ENCODE results near the gene BICD1.
A peak's percentile ranks its signal among the peaks of the same experiment; 100 is the strongest.
"Not testable (repeated sequence)": the region's sequence is repeated elsewhere in the genome, so short reads cannot be mapped to it uniquely, and the experiment has no call there.

BICD1 gene

GRCh38 chr12:32248441-32249140 is 141.9 kb downstream of the BICD1 start:
- DNase-seq (ENCODE audit: low read depth in 2 of 2): no peak

- DNase-seq (ENCODE audit: low read depth in 2 of 2): no peak
Measured at GRCh38 chr12:32249777-32250176, 143.1 kb downstream of the BICD1 start.

DNA sequence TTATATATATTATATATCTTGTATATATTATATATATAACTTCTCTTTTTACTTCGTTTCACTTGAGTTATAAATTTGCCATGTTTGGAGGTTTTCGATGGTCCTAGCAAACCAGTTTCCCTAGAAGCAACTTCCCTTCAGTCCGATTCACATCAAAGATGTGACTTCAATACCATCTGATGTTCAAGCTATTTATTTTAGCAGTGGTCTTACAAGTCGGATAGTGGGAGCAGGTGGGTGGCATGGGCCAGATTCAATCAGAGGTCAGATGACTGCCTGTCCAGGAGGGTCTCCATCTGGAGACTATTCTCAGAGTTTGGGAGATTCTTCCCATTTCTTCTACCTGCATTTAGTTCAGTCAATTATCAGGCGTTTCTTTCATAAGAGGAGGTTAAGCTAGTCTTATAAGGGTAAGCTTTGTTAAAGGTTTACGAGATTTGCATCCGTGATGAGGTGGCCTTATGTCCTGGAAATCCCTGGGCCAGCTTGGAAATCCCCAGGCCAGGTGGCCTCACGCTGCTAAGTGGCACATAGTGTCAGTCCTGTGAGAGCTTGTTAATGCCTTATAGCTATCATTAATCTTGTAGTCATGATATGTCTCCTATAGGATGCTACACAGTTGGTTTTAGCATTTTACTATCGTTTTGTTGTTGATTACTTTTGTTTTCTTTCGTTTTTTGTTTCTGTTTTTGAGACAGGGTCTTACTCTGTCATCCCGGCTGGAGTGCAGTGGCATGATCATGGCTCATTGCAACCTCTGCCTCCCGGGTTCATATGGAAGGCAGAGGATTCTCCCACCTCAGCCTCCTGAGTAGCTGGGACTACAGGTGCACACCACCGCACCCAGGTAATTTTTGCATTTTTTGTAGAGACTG is 145.8 kb downstream of the BICD1 start:
- no peak for DNase-seq (ENCODE audit: low read depth in 2 of 2)

GRCh38 chr12:32253154-32253790 is 146.6 kb downstream of the BICD1 start:
- no peak for DNase-seq (ENCODE audit: low read depth in 2 of 2)

- DNase-seq (ENCODE audit: low read depth in 2 of 2): no peak
Measured at GRCh38 chr12:32254260-32254956, 147.8 kb downstream of the BICD1 start.

GRCh38 chr12:32255588-32255987 is 148.9 kb downstream of the BICD1 start:
- DNase-seq (ENCODE audit: low read depth in 2 of 2): no peak

DNA sequence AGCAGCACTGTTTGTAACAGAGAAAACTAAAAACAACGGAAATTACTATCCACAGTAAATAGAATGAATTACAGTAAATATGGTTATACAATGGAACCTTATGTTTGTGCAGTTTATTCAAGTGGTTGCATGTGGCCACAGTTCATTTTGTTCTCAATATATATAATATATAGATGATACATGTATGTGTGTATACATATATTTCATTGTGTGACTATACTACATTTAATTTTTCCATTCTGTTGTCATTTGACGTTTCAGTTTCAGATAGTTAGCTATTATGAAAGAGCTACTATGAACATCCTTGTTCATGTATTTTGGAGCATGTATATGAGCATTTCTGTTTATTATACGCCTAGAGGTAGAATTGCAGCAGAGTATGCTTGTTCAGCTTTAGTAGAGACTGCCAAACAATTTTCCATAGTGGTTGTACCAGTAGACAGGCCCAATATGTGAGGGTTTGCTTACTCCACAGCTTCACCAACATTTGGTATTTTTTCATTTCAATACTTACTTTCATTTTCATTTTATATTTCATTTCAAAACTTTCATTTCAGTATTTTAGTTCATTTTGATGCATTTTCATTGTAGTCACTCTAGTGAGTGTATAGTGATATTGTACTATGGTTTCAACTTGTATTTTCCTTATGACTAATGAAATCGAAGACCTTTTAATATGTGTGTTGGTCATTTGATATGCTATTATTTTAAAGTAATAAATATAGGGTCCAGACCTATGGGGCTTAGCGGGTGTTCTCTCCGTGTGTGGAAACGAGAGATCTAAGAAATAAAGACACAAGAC is 151.2 kb downstream of the BICD1 start:
- DNase-seq (ENCODE audit: low read depth in 2 of 2): no peak

GRCh38 chr12:32260696-32261095 is 154.0 kb downstream of the BICD1 start:
- no peak for DNase-seq (ENCODE audit: low read depth in 2 of 2)

DNA sequence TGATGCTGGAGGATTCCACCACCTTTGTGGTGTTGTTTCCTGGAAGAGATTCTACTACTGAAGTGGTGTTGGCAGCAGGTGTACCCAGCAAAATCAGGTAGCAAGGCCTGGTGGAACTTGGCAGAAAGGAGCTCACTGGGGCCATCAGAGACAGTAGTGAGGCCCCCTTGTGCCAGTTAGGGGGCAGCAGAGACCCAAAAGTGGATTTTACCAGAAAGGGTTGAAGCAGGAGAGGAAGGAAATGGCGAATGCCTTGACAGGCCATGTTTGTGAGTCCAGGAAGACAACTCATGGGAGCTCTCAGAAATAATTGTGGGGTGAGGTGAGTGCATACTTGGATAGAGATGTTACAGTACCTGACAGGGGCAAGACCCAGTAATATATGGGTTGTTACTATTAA is 155.0 kb downstream of the BICD1 start:
- DNase-seq (ENCODE audit: low read depth in 2 of 2): no peak

GRCh38 chr12:32264961-32265360 is 158.3 kb downstream of the BICD1 start:
- DNase-seq (ENCODE audit: low read depth in 2 of 2): no peak

- DNase-seq (ENCODE audit: low read depth in 2 of 2): no peak
Measured at GRCh38 chr12:32265456-32265855, 158.8 kb downstream of the BICD1 start.

DNA sequence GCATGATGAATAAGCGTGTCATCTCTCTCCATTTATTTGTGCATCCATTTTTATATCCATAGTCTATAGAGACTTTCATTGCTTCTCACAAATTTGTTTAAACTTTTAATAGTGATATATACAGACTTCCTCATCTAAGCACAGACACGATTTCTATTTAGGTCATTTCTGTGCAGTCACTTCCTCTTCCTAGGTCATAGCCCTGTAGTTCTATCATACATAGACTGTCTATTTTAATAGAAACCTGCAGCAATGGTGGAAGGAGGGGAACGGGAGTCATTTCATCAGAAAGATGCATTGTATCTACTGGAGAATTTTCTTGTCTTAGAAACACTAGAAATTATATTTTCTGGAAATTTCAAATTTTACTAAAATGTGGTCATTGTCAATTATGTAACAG is 159.3 kb downstream of the BICD1 start:
- no peak for DNase-seq (ENCODE audit: low read depth in 2 of 2)

DNA sequence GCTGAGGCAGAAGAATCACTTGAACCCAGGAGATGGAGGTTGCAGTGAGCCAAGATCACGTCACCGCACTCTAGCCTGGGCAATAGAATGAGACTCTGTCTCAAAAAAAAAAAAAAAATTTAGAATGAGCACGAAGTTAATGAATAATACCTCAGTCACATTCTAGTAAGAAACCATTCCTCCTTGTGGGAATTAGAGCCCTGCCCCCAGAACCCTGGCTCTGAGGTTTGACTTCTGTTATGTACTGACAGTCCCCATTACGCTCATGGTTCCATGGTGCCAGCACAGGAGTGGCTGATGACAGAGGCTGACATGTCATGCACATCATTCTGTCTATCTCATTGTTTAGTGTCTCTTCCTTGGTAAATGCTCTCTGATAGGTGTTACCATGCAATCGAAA is 160.1 kb downstream of the BICD1 start:
- DNase-seq (ENCODE audit: low read depth in 2 of 2): no peak

DNA sequence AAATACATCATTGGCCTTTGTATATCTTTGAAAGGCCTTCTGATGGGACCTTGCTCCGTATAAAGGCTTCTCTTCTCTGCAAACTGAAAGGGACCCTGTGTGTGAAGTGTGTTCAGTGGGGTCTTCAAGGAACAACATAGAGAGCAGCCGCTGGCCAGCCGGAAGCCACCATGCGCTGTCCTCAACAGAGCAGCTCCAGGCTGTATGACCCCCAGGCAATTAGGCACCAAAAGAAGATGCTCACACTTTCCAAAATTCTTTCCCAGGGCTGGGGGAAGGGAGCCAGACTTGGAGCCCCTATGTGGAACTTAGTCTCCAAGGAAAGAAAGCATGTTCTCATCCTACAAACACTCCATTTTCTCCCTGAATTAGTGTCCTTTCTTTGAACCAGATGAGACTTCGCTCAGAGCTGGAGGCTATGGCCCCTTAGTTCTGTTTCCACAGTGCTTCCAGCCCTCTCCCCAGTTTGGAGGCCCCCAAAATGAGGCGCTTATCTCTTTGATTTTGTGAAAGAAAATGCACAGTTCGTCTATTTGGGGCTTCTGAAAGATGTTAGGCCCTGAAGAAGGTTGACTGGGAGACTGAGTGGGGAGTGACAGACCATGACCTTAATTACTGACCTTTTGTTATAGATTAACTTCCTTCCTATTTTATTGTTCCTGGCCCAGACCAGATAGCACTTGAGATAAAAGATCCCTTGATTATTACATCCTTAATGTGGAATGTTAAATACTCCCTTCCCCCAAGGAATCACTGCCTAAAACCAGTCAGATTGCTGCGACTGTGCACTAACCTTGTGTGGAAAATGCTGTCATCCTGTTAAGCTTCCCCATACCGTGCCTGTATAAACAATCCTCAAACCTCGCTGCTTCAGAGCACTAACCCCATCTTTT is 164.4 kb downstream of the BICD1 start:
- DNase-seq (ENCODE audit: low read depth in 2 of 2): no peak

DNA sequence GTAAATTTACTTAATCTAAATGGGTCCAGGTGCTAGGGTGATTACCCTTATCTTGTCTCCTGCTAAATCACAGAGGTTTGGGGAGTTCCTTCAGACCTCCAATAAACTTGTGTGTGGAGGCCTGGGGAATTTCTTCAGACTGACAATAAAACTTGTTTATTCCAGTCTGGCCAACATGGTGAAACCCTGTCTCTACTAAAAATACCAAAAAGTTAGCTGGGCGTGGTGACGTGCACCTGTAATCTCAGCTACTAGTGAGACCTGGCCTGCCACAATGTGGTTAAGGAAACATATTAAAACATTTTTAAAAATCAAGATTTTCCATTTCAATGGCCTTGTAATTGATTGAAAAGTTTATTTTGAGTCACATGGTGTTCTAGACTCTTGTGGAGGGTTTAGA is 165.8 kb downstream of the BICD1 start:
- DNase-seq (ENCODE audit: low read depth in 2 of 2): no peak

GRCh38 chr12:32273063-32273522 is 166.4 kb downstream of the BICD1 start:
- no peak for DNase-seq (ENCODE audit: low read depth in 2 of 2)

GRCh38 chr12:32273712-32274111 is 167.1 kb downstream of the BICD1 start:
- DNase-seq (ENCODE audit: low read depth in 2 of 2): peak; percentile 11 to 13

- DNase-seq (ENCODE audit: low read depth in 2 of 2): no peak
Measured at GRCh38 chr12:32274665-32275064, 168.0 kb downstream of the BICD1 start.

DNA sequence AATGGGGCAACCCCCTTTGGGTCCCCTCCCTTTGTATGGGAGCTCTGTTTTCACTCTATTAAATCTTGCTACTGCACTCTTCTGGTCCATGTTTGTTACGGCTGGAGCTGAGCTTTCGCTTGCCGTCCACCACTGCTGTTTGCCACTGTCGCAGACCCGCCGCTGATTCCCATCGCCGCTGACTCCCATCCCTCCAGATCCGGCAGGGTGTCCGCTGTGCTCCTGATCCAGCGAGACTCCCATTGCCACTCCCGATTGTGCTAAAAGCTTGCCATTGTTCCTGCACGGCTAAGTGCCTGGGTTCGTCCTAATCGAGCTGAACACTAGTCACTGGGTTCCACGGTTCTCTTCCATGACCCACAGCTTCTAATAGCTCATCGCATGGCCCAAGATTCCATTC is 168.9 kb downstream of the BICD1 start:
- not testable (repeated sequence) for DNase-seq (ENCODE audit: low read depth in 2 of 2)

GRCh38 chr12:32277774-32278173 is 171.1 kb downstream of the BICD1 start:
- DNase-seq (ENCODE audit: low read depth in 2 of 2): no peak
